PC-3 (cell line): Measurements from ENCODE around the gene FBXL19. TPM values are rescaled to one million over a fixed set of nuclear protein-coding genes. Genes with fewer than 3 reads are reported as not detected.

Experiments used
- ATAC-seq: fragments of 200-7000 bp; cut with Tn5 transposase; 2 replicates; pipeline ENCODE4 v1.9.1; 2020; ENCODE audit warnings: mild to moderate bottlenecking, moderate library complexity
- BruUV-seq: library from RNA; stranded (reverse); fragments of 400-500 nt; replicated peaks from 2 replicates; lab custom pipeline; 2021; lab: Mats Ljungman, UMichigan
- CTCF ChIA-PET: fragments of 300-600 bp; sonication (Branson Sonifier 250); formaldehyde crosslinking; loops from one replicate; lab custom pipeline; 2022; ENCODE audit warnings: antibody characterized with exemption; lab: Charles Lee
- POLR2A ChIA-PET: fragments of 300-600 bp; sonication (Branson Sonifier 250); formaldehyde crosslinking; loops from one replicate; lab custom pipeline; 2022; ENCODE audit warnings: antibody characterized with exemption; ENCODE audit not compliant: unreplicated experiment; lab: Charles Lee
- DNase-seq: peaks from one replicate; pipeline ENCODE4 v3.0.0-alpha.2; 2015
- H2AFZ ChIP-seq: fragments of 300-600 bp; sonication (generic); 2 replicates; pipeline ENCODE4 v1.6.0; 2016; ENCODE audit warnings: antibody characterized with exemption, low read length
- H3F3A ChIP-seq: fragments of 300-600 bp; sonication (generic); one replicate; pipeline ENCODE4 v1.6.0; 2017; ENCODE audit warnings: antibody characterized with exemption, low read length, control low read depth, mild to moderate bottlenecking; ENCODE audit not compliant: unreplicated experiment
- H3K27ac ChIP-seq: fragments of 300-600 bp; sonication (generic); 2 replicates; pipeline ENCODE4 v1.5.1; 2016; ENCODE audit warnings: mild to moderate bottlenecking, low read length
- H3K27me3 ChIP-seq: fragments of 300-600 bp; sonication (generic); 2 replicates; pipeline ENCODE4 v1.6.1; 2016; ENCODE audit warnings: low read length, mixed read lengths
- H3K36me3 ChIP-seq: fragments of 300-600 bp; sonication (generic); 2 replicates; pipeline ENCODE4 v1.6.1; 2016; ENCODE audit warnings: low read depth, mixed run types, low read length, mixed read lengths
- H3K4me1 ChIP-seq: fragments of 300-600 bp; sonication (generic); 2 replicates; pipeline ENCODE4 v1.5.1; 2016; ENCODE audit warnings: low read length; ENCODE audit not compliant: insufficient read depth
- H3K4me2 ChIP-seq: fragments of 300-600 bp; sonication (generic); 2 replicates; pipeline ENCODE4 v1.6.0; 2016; ENCODE audit warnings: low read length
- H3K4me3 ChIP-seq: fragments of 300-600 bp; sonication (generic); 2 replicates; pipeline ENCODE4 v1.5.1; 2016; ENCODE audit warnings: mild to moderate bottlenecking, low read length, mixed read lengths
- H3K79me2 ChIP-seq: fragments of 300-600 bp; sonication (generic); 2 replicates; pipeline ENCODE4 v1.6.1; 2017; ENCODE audit warnings: low read length, mixed read lengths
- H3K9ac ChIP-seq: fragments of 300-600 bp; sonication (generic); 2 replicates; pipeline ENCODE4 v1.6.0; 2016; ENCODE audit warnings: mild to moderate bottlenecking, low read length
- H3K9me2 ChIP-seq: fragments of 300-600 bp; sonication (generic); replicated peaks from 2 replicates; pipeline ENCODE4 v1.6.1; 2016; ENCODE audit warnings: mixed run types, low read length, mixed read lengths
- H3K9me3 ChIP-seq: fragments of 300-600 bp; sonication (generic); 2 replicates; pipeline ENCODE4 v1.6.1; 2016; ENCODE audit warnings: low read length, mixed read lengths
- H4K20me1 ChIP-seq: fragments of 300-600 bp; sonication (generic); 2 replicates; pipeline ENCODE4 v1.6.1; 2016; ENCODE audit warnings: low read length, mixed read lengths
- CTCF ChIP-seq: fragments of 300-600 bp; sonication (generic); conservative IDR thresholded peaks from 2 replicates; pipeline ENCODE4 v1.5.1; 2017; ENCODE audit warnings: antibody characterized with exemption, low read depth, mild to moderate bottlenecking, low read length
- EZH2 ChIP-seq: fragments of 300-600 bp; sonication (generic); IDR thresholded peaks from one replicate; pipeline ENCODE4 v1.6.1; 2017; ENCODE audit warnings: antibody characterized with exemption, mild to moderate bottlenecking, low read length; ENCODE audit not compliant: unreplicated experiment
- EZH2phosphoT487 ChIP-seq: fragments of 300-600 bp; sonication (generic); IDR thresholded peaks from 2 replicates; pipeline ENCODE4 v1.6.1; 2018; ENCODE audit warnings: mild to moderate bottlenecking, antibody characterized with exemption, low read length, borderline replicate concordance
- intact Hi-C: fragments of 100-400 bp; cut with micrococcal nuclease; formaldehyde crosslinking; loops from 2 replicates; pipeline ENCODE4 v1.9.0; 2023
- total RNA-seq: library from RNA; depleted of rRNA; stranded (reverse); fragments of >200 nt; gene quantifications from 2 replicates; pipeline ENCODE4 v1.2.3, GENCODE V29; 2014

Gene FBXL19
- total RNA-seq, 1 experiment from 2014 or later = 36.2 TPM

- POLR2A ChIA-PET = no interaction called here
- Histone ChIP-seq H3K27me3 (no peaks in the 10 kb centered on the region), H3K4me1 (peaks cover 8% of the 10 kb centered on the region), H4K20me1 (no peaks in the 10 kb centered on the region), H3K9me2 (no peaks in the 10 kb centered on the region), H3K9me3 (no peaks in the 10 kb centered on the region), H3K4me2 (no peak overlapping the region), H3K27ac (no peak overlapping the region), H3K4me3 (no peak overlapping the region), H2AFZ (no peak overlapping the region), H3F3A (no peaks in the 10 kb centered on the region), H3K79me2 (peaks cover 3% of the 10 kb centered on the region), H3K36me3 (no peaks in the 10 kb centered on the region; the same call in 1 of the 2 replicates), H3K9ac (no peak overlapping the region)
- CTCF ChIA-PET = interaction anchor here (0.9 kb wide), 1 partner anchor 12 kb away, joined by 3 read pairs; no protein-coding TSS in a partner anchor
- intact Hi-C loops = no loop called here
- TF ChIP-seq CTCF (peak; percentile 63), EZH2 (no peak)
- ATAC-seq (no peak), DNase-seq (peak; percentile 50)
- no TSS peak for BruUV-seq
Observed at GRCh38 chr16:30953511-30954124, 30.2 kb downstream of the FBXL19 start.

- peaks cover 8% of the 10 kb centered on the region for H3K36me3 ChIP-seq
- POLR2A ChIA-PET = interaction anchor here (0.6 kb wide), 1 partner anchor 398 kb away, joined by 3 read pairs; no protein-coding TSS in a partner anchor
- DNase-seq = no peak
- H3F3A ChIP-seq = no peaks in the 10 kb centered on the region
- H4K20me1 ChIP-seq = no peaks in the 10 kb centered on the region
- H3K4me3 ChIP-seq = no peak overlapping the region
- H3K9me2 ChIP-seq = no peaks in the 10 kb centered on the region
- intact Hi-C loops = no loop called here
- no peak for ATAC-seq
- CTCF ChIA-PET = interaction anchor here (0.9 kb wide), 1 partner anchor 13 kb away, joined by 3 read pairs; no protein-coding TSS in a partner anchor
- H2AFZ ChIP-seq = no peak overlapping the region
- H3K79me2 ChIP-seq = peaks cover 16% of the 10 kb centered on the region
- no TSS peak for BruUV-seq
- H3K9ac ChIP-seq = no peak overlapping the region
- H3K9me3 ChIP-seq = no peaks in the 10 kb centered on the region
- H3K27me3 ChIP-seq = no peaks in the 10 kb centered on the region
- H3K4me1 ChIP-seq = peaks cover 9% of the 10 kb centered on the region
- no peak for TF ChIP-seq EZH2phosphoT487
- no peak for TF ChIP-seq CTCF
- no peak for TF ChIP-seq EZH2
- no peak overlapping the region for H3K4me2 ChIP-seq
- no peak overlapping the region for H3K27ac ChIP-seq
Observed at GRCh38 chr16:30954993-30955392, 31.6 kb downstream of the FBXL19 start.

- peak overlapping the region; percentile 96 for H3K4me2 ChIP-seq
- no peaks in the 10 kb centered on the region for H3K9me3 ChIP-seq
- ATAC-seq (peak; percentile 74), DNase-seq (peak; percentile 80)
- intact Hi-C loops = no loop called here
- H4K20me1 ChIP-seq = no peaks in the 10 kb centered on the region
- H3K36me3 ChIP-seq = peaks cover 23% of the 10 kb centered on the region
- H3K4me1 ChIP-seq = peaks cover 6% of the 10 kb centered on the region
- TSS peak; percentile 79 for BruUV-seq
- no peaks in the 10 kb centered on the region for H3F3A ChIP-seq
- H3K27me3 ChIP-seq = no peaks in the 10 kb centered on the region
- H3K79me2 ChIP-seq = peaks cover 21% of the 10 kb centered on the region
- H3K9ac ChIP-seq = peak overlapping the region; percentile 97
- no peak; the same call in 1 of the 2 replicates for TF ChIP-seq CTCF
- H2AFZ ChIP-seq = peak overlapping the region; percentile 99
- no peaks in the 10 kb centered on the region for H3K9me2 ChIP-seq
- H3K27ac ChIP-seq = peak overlapping the region; percentile 82
- peak overlapping the region; percentile 85 for H3K4me3 ChIP-seq
- ChIA-PET POLR2A (no interaction called here), CTCF (no interaction called here)
Observed at GRCh38 chr16:30956601-30957455, 33.5 kb downstream of the FBXL19 start.
